K562 (cell line): ENCODE data around the gene C11orf65. TPM values are rescaled to one million over a fixed set of nuclear protein-coding genes. Genes with fewer than 3 reads are reported as not detected.

Source experiments
- CBX8 ChIP-seq: fragments of 200-600 bp; sonication (generic); IDR thresholded peaks from 2 replicates; pipeline ENCODE4 v1.6.1; 2012; ENCODE audit warnings: borderline replicate concordance, mixed run types, low read depth, mild to moderate bottlenecking, moderate library complexity, mixed read lengths, low read length, control low read depth, inconsistent platforms; ENCODE audit not compliant: poor library complexity, severe bottlenecking; ENCODE audit errors: extremely low read depth
- DPF2 ChIP-seq: fragments of 450-650 bp; IDR thresholded peaks from 2 replicates; pipeline ENCODE4 v1.6.1; 2016
- FOSL1 ChIP-seq: fragments of 200-800 bp; sonication (Bioruptor generic); conservative IDR thresholded peaks from 2 replicates; pipeline ENCODE4 v1.6.1; 2016; ENCODE audit warnings: missing genetic modification characterization, missing compliant biosample characterization
- FOXP4 ChIP-seq: sonication (generic); formaldehyde crosslinking; IDR thresholded peaks from 2 replicates; pipeline ENCODE4 v1.8.0; 2022; ENCODE audit warnings: mild to moderate bottlenecking, missing genetic modification reagents, borderline replicate concordance
- GTF2A2 ChIP-seq: IDR thresholded peaks from 2 replicates; pipeline ENCODE4 v1.6.1; 2016; ENCODE audit warnings: mild to moderate bottlenecking, missing genetic modification characterization, missing compliant biosample characterization
- HDAC2 ChIP-seq: fragments of 450-650 bp; IDR thresholded peaks from 2 replicates; pipeline ENCODE4 v1.6.1; 2016; ENCODE audit warnings: mild to moderate bottlenecking
- HMG20A ChIP-seq: fragments of 450-650 bp; formaldehyde crosslinking; conservative IDR thresholded peaks from 2 replicates; pipeline ENCODE4 v1.4.0; 2020; ENCODE audit warnings: mild to moderate bottlenecking, mixed read lengths
- HNRNPLL ChIP-seq: fragments of 200-400 bp; formaldehyde crosslinking; IDR thresholded peaks from 2 replicates; pipeline ENCODE4 v1.6.1; 2017; ENCODE audit warnings: low read length, low read depth, mild to moderate bottlenecking; ENCODE audit not compliant: poor library complexity, severe bottlenecking
- HOXB6 ChIP-seq: fragments of 250-450 bp; sonication (Bioruptor Pico); IDR thresholded peaks from 2 replicates; pipeline ENCODE4 v1.5.1; 2022; ENCODE audit warnings: mild to moderate bottlenecking, borderline replicate concordance
- LCOR ChIP-seq: sonication (generic); formaldehyde crosslinking; IDR thresholded peaks from 2 replicates; pipeline ENCODE4 v1.8.0; 2022; ENCODE audit warnings: mild to moderate bottlenecking, missing genetic modification reagents
- PHF8 ChIP-seq: fragments of 200-600 bp; sonication (generic); IDR thresholded peaks from 2 replicates; pipeline ENCODE4 v1.6.1; 2012; ENCODE audit warnings: mixed run types, mild to moderate bottlenecking, inconsistent platforms, low read length, moderate library complexity, borderline replicate concordance
- POU5F1 ChIP-seq: fragments of 150-350 bp; IDR thresholded peaks from 2 replicates; pipeline ENCODE4 v1.6.1; 2014; ENCODE audit warnings: borderline replicate concordance, low read length, low read depth, mild to moderate bottlenecking; ENCODE audit not compliant: partially characterized antibody
- PYGO2 ChIP-seq: fragments of 450-650 bp; IDR thresholded peaks from 2 replicates; pipeline ENCODE4 v1.6.1; 2016; ENCODE audit warnings: mild to moderate bottlenecking, missing genetic modification characterization, moderate library complexity, missing compliant biosample characterization
- SRSF9 ChIP-seq: fragments of 200-400 bp; formaldehyde crosslinking; IDR thresholded peaks from 2 replicates; pipeline ENCODE4 v1.6.1; 2017; ENCODE audit warnings: low read depth, low read length, borderline replicate concordance
- TAF15 ChIP-seq: fragments of 200-400 bp; formaldehyde crosslinking; IDR thresholded peaks from 2 replicates; pipeline ENCODE4 v1.6.1; 2017; ENCODE audit warnings: mild to moderate bottlenecking, low read depth, low read length, moderate library complexity
- TOE1 ChIP-seq, 2 experiments: fragments of 450-650 bp in 1 of 2; sonication (generic) in 1 of 2; formaldehyde crosslinking in 1 of 2; IDR thresholded peaks; 2 replicates each; pipeline versions ENCODE4 v1.7.1 to v1.8.0; 2016 to 2022; ENCODE audit warnings: borderline replicate concordance in 2 of 2, mild to moderate bottlenecking in 2 of 2, antibody characterized with exemption in 1 of 2, inconsistent platforms in 1 of 2, low read depth in 1 of 2, missing genetic modification reagents in 1 of 2, moderate library complexity in 1 of 2
- ZBTB11 ChIP-seq, 3 experiments: fragments of 200-800 bp in 1 of 3; fragments of 250-450 bp in 1 of 3; fragments of 450-650 bp in 1 of 3; sonication (Bioruptor Pico) in 1 of 3; sonication (Bioruptor generic) in 1 of 3; formaldehyde crosslinking in 1 of 3; IDR thresholded peaks; 2 replicates each; pipeline versions ENCODE4 v1.6.1 to v1.8.0; 2016 to 2022; ENCODE audit warnings: mild to moderate bottlenecking in 2 of 3, missing genetic modification characterization in 2 of 3, missing compliant biosample characterization in 1 of 3, moderate library complexity in 1 of 3
- ZNF232 ChIP-seq: sonication (generic); formaldehyde crosslinking; IDR thresholded peaks from 2 replicates; pipeline ENCODE4 v1.8.0; 2022; ENCODE audit warnings: mild to moderate bottlenecking, missing genetic modification reagents
- ZNF695 ChIP-seq: fragments of 450-650 bp; formaldehyde crosslinking; IDR thresholded peaks from 2 replicates; pipeline ENCODE4 v1.4.0; 2020; ENCODE audit warnings: mild to moderate bottlenecking, moderate library complexity
- ZNF830 ChIP-seq: fragments of 250-450 bp; sonication (Bioruptor Pico); IDR thresholded peaks from 2 replicates; pipeline ENCODE4 v1.5.0; 2021; ENCODE audit warnings: mild to moderate bottlenecking
- polyA plus RNA-seq, 8 experiments: library from polyadenylated mRNA; depleted of rRNA in 4 of 8; stranded (reverse) in 5 of 8; unstranded in 3 of 8; fragments of >200 nt; fragmentation: Nextera tagmentation in 2 of 8; fragmentation: Illumina TruSeq in 1 of 8; extraction: Ambion mirVana in 2 of 8; extraction: Trizol in 1 of 8; gene quantifications; 2 replicates each; pipeline versions ENCODE4 v1.2.1 to v1.2.3, GENCODE V29; 2011 to 2014; ENCODE audit warnings: inconsistent platforms in 1 of 8, missing spikeins in 1 of 8
- total RNA-seq, 7 experiments: library from RNA; depleted of rRNA in 6 of 7; stranded (reverse); fragments of >200 nt in 6 of 7; fragmentation: Illumina TruSeq in 2 of 7; extraction: Trizol in 2 of 7; gene quantifications; 2 replicates each; pipeline versions ENCODE4 v1.2.1 to v1.2.3, GENCODE V29; 2011 to 2021; ENCODE audit warnings: low replicate concordance in 1 of 7

Gene C11orf65
- total and polyA plus RNA-seq, 9 of the 15 experiments (the other 6 are each of a cell fraction or from before 2014, with no cell fraction given): 1.0 to 2.1 (median 1.2) TPM

GRCh38 chr11:108498046-108498815 lies 30.9 kb upstream of the C11orf65 start, which contains the start of gene POGLUT3 (continued):
- TF ChIP-seq ZBTB11 (CRISPR knock-in tag; IDR thresholded peaks at IDR 0.05) (peak in 1 of 3 experiments; percentile 66; a peak in 1 of 6 replicates), PYGO2 (tag) (no peak), TAF15 (no peak), FOSL1 (tag) (peak; percentile 54; the same call in 1 of the 2 replicates), HNRNPLL (no peak), HOXB6 (CRISPR knock-in tag) (no peak), FOXP4 (peak; percentile 98; the same call in 1 of the 2 replicates), CBX8 (no peak), HDAC2 (peak; percentile 53; the same call in 1 of the 2 replicates), PHF8 (peak; percentile 77; the same call in 1 of the 2 replicates), TOE1 (IDR thresholded peaks at IDR 0.05; ENCODE audit: borderline replicate concordance) (0 out of 2 replicates have a peak, but pooled peaks have one; percentile 18), TOE1 (CRISPR knock-in tag; IDR thresholded peaks at IDR 0.05; ENCODE audit: borderline replicate concordance, low read depth) (no peak), DPF2 (peak; percentile 70), SRSF9 (no peak), HMG20A (CRISPR knock-in tag) (no peak), POU5F1 (no peak), ZNF830 (CRISPR knock-in tag) (no peak), ZNF695 (CRISPR knock-in tag) (no peak), ZNF232 (CRISPR knock-in tag) (peak; percentile 95), GTF2A2 (no peak), LCOR (CRISPR knock-in tag) (peak; percentile 84)
